HG03442 (cell line): ENCODE measurements around the gene CNTNAP5.

ENCODE experiments used
- ATAC-seq: cut with Tn5 transposase; IDR thresholded peaks from one replicate; pipeline ENCODE4 v1.9.1; 2021; ENCODE audit warnings: mild to moderate bottlenecking, moderate library complexity; ENCODE audit not compliant: unreplicated experiment

CNTNAP5 gene

DNA sequence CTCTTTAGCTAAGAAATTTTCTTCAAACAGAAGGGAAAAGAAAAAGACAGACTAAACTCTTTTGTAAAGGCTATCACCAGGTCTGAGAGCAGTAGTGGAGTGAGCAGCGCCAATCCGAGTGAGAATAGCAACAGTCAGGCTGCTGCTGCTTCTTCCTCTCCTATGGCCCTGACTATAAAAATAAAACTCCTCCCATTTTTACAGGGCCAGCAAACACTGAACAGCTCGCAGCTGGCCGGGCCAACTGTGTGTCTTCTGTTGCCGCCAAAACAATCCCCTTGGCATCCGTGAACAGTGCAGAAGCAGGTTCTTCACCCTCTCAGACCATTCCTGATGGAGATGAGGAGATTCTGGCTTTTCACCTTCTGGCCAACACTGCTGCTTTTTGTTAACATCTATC lies 124.5 kb downstream of the CNTNAP5 start:
- ATAC-seq: no peak

DNA sequence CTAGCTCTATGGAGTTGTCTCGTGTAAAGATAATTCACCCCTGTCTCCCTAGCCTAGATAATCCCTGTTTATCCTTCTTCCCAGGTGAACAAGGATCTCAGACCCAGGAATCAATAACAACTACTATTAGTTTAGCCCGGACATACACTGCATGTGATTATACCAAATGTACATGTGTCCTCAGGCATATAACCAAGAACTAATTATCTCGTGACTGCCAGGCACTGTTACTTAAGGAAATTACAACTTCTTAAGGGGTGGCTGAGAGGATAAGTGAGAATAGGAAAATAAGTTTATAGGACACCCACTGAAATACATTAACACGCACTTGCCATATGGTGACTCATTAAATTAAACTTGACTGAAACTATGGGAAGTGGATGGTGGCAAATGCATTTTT lies 126.6 kb downstream of the CNTNAP5 start:
- ATAC-seq: no peak

DNA sequence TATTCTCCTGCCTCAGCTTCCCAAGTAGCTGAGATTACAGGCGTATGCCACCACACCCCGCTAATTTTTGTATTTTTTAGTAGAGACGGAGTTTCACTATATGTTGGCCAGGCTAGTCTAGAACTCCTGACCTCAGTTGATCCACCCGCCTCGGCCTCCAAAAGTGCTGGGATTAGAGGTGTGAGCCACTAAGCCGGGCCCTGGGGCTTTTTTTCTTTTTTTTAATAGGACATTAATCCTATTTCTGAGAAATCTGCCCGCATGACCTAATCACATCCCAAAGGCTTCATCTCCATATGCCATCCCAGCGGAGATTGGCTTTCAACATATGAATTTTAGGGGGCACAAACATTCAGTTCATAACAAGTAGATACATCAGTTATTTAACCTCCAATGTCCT lies 128.6 kb downstream of the CNTNAP5 start:
- ATAC-seq: no peak

DNA sequence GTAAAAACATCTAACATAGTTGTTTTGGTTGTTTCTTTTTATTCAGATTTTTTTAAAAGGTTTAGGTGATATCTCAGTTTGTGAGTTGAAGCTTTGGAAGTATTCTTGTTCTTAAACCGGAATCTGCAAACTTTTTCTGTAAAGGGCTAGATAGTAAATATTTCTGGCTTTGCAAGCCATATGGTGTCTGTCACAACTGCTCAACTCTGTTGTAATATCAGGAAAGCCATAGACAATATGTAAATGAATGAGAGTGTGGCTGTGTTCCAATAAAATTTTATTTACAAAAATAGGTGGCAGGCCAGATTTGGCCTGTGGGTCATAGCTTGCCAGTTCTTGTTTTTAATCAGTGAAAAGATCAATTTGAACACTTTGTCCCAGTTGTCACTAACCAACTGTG lies 134.1 kb downstream of the CNTNAP5 start:
- ATAC-seq: no peak

DNA sequence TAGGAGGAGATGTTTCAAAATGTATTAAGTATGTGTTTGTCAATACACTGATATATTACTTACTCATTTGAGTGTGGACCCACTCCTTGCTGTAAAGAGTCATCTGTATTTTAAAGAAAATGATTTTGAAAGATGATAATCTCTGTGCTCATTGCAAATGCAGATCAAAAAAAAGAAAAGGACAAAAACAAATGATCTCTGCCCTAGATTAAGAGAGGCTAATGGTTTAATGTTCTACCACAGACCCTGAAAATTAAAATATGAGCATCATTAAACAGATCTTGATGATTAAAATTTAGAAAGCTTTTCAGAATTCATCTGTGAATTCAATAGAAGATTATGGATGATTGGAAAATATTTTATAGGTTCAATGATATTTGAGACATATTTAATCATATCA lies 136.5 kb downstream of the CNTNAP5 start:
- ATAC-seq: no peak

DNA sequence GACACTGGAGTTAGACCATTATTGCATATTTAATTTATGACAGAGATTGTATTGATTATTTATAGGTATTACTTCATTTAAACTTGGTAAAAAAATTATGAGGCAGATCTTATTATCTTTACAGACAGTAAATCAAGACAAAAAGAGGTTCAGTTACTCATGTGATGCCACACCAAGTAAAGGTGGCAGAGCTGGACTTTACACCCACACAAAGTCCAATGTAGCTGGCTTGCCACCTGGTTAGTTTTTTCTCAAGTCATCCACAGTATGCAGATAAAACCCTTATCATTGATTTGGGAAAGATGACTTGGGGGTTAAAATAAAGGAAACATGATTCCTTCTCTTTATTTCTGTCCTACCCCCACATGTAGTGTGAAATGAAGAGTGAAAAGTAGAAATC lies 137.2 kb downstream of the CNTNAP5 start:
- no peak for ATAC-seq

DNA sequence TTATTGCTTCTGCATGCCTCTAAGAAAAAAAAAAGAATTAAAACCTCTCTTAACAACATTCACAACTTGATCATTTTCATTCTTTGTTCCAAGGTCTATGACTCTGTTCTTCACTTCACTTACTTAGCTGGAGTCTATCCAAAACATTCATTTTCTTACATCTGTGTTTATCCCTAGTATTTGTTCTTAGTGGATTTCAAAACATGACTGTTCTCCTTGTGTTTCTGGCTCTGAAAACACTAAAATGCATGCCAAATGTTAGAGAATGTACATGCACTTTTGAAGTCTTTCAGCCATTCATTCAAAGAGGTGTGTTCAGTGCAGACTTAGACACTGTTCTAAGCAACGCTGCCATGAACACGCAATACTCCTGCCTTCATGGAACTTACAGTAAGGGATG lies 138.8 kb downstream of the CNTNAP5 start:
- no peak for ATAC-seq

DNA sequence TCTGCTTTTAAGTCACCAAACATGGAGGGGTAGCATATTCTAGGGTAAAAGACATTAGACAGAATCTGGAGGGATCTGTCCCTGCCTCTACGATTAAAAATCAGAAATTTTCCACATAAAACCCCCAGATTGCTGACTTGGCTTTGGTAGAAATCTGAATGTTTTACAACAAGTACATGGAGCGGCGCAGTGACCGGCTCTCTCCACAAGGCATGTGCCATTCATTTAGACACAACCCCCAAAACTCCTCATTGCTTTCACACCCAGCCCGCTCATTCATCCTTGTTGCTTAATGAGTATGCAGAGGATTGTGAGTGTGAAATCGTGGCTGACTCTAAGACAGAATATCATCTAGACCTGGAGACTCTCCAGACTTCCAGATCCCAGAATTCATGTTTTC lies 140.6 kb downstream of the CNTNAP5 start:
- ATAC-seq: no peak

DNA sequence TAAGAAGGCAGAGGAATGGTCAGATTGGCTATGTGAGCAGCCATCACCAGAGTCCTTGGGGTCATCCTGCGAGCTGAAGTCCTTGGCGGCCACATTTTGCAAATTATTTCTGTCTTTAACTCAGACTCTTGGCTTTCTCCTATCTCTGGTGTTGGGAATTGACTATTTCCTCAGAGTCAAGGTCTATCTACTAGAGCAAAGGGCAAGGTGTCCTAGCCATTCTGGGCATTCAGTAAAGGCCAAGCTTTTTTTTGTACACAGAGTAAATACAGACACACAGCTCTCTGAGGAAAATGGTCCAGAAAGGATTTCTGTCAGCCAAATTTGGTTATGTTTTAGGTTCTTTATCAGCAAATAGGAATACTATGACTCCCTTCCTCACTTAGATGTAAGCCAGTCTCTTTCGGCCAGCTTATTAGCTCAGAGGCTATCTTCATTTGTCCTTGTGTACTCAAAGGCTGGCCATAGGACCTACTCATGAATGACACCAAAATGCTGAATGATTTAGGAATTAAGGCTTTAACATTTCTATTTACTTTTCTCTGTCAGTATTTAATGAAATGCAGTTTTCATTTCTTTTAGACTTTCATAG lies 146.5 kb downstream of the CNTNAP5 start:
- ATAC-seq: no peak

DNA sequence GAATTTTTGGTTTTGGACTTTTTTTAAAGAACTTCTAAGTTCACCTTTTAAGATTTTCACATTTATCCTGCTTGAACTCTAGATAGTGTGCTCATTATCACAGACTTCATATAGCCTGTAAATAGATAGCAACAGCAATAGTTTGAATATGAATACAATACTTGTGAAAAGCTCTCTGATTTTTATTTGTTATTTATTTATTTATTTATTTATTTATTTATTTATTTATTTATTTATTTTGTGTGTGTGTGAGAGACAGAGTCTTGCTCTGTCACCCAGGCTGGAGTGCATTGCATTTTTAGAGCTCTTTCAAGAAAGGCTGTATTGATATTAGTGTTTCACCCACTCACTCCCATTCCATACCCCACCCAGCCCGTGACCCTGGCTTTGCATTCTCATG lies 153.6 kb downstream of the CNTNAP5 start:
- no peak for ATAC-seq

DNA sequence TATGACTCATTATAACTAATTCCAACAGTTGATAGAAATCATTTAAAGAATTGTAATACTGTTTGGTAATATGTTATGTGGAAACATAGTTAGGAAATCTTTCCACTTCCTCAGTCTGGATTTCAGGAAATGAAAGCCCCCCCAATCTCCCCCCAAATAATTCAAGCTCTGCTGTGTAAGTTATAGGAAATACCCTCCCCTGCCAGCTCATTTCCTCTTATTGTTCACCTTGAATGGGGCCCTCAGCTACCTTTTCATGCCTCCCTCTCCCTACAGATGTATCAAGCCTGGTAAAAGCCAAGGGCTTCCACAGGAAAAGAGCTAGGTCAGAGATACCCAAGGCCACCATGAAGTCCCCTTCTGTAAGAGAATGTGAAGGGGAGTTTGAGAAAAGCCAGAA lies 155.5 kb downstream of the CNTNAP5 start:
- no peak for ATAC-seq

DNA sequence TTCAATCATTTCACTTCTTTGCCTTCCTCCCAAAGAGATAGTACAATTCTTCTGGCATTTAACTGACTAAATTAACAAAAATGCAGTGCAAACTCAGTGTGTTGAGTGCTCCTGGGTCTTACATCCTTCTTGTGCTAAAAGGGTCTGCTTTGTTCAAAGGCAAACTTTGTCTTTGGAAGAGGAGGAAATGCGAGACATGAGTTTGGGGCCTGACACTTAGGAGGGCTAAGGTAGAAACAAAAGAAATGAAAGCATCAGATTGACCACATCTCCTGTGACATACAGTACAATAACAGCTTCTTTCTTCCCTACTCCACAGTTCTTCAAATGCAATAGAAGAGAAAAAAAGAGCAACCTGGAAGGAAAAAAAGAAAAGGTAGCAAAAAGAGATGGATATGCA lies 161.7 kb downstream of the CNTNAP5 start:
- ATAC-seq: no peak

DNA sequence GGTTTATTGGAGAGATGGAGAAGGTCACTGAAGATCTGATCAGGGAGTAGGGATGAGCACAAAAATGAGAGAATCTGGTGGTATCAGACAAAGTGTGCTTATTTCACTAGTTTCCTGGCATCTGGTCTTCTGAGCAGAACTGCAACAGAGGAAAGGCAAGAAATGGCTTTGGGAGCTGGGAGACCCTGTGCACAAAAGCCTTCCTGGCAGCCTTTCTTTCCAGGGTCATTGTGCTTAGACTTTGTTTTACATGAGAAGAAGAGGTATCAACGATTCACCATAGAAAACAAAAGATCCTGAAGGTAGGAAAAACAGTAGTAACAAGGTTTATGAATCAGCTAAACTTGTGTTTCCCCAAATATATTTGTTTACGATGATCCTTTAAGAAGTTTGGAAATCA lies 162.9 kb downstream of the CNTNAP5 start:
- no peak for ATAC-seq

DNA sequence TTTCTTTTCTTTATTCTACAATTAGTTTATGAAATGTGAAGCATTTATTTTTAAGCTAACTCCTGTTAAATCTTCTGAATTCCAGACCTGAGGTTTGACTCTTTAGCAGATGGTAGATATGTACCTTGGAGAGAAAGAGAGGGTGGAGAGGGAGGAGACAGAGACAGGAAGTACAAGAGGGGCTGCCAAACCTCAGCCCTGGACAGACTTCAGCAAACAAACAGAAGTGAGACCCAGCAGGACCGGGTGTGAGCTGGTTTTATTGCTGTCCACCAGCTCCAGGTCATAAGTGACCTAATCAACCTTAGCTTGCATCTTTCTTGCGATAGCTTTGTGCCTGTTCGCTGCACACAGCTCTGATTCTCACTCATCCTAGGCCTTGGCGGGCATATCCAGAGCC lies 168.6 kb downstream of the CNTNAP5 start:
- no peak for ATAC-seq

DNA sequence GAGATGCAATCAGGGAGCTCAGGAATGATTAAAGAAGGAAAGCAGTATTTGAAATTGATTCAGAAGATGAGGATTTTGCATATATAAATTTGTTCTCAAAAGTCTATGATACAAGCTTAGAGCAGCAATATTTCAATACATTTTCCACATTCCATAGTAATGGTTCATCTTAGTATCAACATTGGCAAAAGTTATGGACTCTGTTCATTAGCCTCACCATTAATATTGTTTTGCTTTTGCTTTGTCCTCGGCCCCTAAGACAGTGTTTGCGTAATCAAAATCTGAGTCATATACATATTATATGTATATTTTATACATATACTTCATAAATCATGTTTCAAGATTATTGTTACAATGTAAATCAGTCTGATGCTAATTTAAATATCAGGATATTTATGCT lies 176.6 kb downstream of the CNTNAP5 start:
- no peak for ATAC-seq

DNA sequence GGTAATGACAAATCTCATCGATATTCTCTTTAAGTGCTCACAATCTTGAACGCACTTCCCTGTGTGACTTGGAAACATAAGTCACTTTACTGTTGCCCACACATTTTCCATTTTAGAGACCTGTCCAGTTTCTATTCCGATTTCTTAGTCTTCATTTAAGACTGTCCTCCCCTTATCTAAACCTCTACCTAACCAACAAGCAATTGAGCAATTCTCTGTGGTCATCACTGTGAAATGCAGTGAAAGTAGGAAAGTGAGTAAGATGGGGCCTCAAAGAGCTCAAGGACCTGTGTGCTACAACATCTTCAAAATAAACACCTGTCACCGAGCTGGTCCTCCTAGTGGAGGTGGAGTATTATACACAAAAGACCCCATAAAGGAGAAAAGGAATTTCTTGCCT lies 184.4 kb downstream of the CNTNAP5 start:
- ATAC-seq: no peak

DNA sequence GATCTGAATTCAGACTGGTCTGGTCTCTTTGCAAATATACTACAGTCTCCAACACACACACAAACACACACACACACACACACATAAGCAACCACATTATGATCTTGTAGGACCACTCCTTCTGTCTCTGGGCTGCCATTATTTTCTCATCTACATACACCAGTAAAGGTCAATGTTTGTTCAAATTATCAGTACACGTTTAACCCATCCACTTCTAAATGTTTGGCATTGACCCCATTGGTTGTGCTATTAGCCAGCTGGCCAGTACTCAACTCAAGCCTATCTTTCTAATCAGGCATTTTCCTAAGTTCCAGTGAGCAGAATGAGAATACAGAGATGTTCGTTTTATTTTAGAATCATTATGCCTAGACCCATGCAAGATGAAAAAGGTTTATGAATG lies 186.4 kb downstream of the CNTNAP5 start:
- no peak for ATAC-seq

DNA sequence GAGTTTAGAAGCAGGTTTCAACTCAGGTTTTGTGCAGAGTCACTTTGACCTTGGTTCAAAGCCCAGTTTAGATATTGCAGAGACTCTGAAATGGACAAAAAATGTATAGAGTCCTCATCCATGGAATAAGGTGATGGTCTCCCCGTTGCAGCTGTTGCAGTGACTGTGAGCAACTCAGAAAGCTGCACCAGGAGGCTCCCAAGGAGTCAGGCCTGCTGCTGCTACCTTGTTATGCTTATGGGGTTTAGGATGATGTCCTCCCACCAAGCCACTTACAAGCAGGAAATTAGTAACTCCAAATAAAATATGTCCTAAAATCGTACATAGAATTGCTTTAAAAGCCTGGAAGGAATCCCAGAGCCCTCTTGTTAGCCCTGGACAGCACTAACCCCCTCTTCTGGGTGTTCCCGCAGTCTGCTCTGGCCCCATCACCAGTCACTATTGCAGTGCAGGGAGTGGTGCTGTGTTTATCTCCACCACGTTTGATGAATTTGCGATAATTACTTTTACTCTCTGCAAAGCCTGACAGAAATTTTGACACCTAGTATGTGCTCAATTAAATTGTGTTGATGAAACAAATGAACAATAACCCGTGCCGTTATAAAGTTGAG lies 189.0 kb downstream of the CNTNAP5 start:
- no peak for ATAC-seq

DNA sequence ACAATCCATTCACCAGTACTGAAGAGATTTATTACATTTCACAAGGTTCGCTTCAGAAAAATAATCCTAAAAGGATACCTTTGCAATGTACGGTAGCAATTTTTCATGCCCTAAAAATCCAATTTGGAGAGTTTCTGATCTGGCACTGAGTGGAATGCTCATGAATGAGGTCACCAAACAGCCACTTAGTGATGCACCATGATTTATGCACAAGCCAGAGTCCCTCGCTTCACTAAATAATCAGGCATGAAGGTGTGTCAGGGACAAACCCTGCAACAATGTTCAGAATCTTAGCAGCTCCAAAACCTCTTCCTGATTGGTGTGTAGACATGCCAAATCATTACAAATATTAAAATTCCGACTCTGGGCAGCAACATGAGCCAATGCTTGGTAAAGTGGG lies 221.1 kb downstream of the CNTNAP5 start:
- no peak for ATAC-seq

DNA sequence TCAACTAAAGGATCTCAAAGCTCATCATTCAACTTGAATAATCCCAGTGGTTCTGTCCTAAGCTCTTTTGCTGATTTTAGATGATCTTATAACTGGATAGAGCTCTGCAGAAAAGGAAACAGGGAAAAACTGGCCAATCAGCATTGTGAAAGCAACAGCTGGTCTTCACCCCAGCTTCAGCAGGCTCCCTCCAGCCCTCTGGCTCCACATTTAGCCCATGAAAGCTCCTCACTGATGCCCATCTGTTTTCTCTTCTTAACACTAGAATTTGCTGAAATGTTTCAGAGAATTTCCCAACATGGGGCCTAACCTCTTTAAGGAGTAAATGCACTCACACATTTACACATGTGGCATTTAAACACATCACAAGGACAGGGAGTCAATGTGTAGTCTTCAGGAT lies 223.3 kb downstream of the CNTNAP5 start:
- ATAC-seq: no peak

DNA sequence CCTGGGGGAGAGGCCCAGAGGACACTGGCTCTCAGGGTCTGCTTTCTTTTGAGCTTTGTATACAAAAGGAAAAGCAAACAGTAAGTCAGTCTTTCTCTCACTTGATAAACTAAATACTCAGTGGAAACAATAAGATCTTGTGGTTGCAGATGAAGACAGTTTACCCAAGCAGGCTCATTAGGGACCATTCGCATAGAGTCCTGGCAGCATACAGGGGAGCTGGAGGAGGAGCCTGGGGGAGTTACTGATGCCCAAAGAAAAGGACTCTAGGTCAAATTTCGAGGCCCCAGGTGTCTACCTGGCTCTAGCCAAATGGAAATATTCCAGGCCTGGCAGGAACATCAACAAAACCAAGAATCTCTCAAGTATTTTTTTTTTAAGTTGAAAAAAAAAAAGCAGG lies 225.3 kb downstream of the CNTNAP5 start:
- no peak for ATAC-seq

DNA sequence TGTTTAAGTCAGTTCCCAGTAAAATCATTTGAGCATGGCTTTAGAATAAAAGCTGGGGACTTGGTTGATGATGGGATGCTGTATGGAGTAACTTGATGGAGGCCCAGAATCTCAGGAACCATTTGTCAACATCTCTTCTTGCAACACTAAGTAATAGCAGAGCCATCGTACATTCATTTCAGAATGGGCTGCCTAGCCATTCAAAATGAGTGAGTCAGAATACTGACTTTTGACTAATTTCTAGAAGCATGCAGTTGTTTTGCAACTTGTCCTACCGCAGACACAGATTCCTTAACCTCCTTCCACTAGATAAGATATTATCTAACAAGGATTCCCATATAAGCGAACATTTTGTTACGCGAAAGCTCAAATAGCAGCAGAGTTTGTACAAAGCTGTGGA lies 229.5 kb downstream of the CNTNAP5 start:
- ATAC-seq: no peak

DNA sequence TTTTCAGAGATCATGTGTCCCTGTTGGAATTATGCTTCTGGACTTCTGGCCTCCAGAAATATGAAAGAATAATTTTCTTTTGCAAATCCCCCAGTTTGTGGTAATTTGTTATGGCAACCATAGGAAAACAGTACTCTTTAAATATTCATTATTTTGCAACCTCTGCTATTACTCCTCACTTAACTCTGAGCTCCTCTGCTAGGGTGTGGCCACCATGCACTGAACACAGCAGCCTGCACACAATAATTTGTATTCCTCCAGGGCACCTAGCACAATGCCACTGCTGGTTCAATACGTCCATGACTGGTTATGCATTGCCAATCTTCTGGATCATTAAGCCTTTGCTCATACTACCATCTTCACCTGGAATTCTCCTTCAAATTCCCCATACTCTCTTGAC lies 232.0 kb downstream of the CNTNAP5 start:
- ATAC-seq: no peak
